HG03442 (cell line): ENCODE measurements around the gene GRB10.

ENCODE experiments used
- ATAC-seq: cut with Tn5 transposase; IDR thresholded peaks from one replicate; pipeline ENCODE4 v1.9.1; 2021; ENCODE audit warnings: mild to moderate bottlenecking, moderate library complexity; ENCODE audit not compliant: unreplicated experiment

The GRB10 gene

GRCh38 chr7:50803359-50804337, 21.0 kb upstream of the GRB10 start:
- ATAC-seq = no peak

- ATAC-seq = no peak
Measured at GRCh38 chr7:50801907-50802306, 19.2 kb upstream of the GRB10 start.

- ATAC-seq = no peak
Measured at GRCh38 chr7:50799873-50800272, 17.2 kb upstream of the GRB10 start.

GRCh38 chr7:50798126-50798525, 15.4 kb upstream of the GRB10 start:
- no peak for ATAC-seq

- ATAC-seq = no peak
Measured at GRCh38 chr7:50795831-50796230, 13.1 kb upstream of the GRB10 start.

- no peak for ATAC-seq
Measured at GRCh38 chr7:50795253-50795652, 12.6 kb upstream of the GRB10 start.

GRCh38 chr7:50793947-50794570, 11.4 kb upstream of the GRB10 start:
- no peak for ATAC-seq

GRCh38 chr7:50793120-50793946, 10.6 kb upstream of the GRB10 start:
- no peak for ATAC-seq

GRCh38 chr7:50792342-50793119, 9.8 kb upstream of the GRB10 start:
- no peak for ATAC-seq

GRCh38 chr7:50791938-50792341, 9.2 kb upstream of the GRB10 start:
- ATAC-seq = no peak

- ATAC-seq = no peak
Measured at GRCh38 chr7:50791363-50791937, 8.8 kb upstream of the GRB10 start.

- no peak for ATAC-seq
Measured at GRCh38 chr7:50790381-50790780, 7.7 kb upstream of the GRB10 start.

GRCh38 chr7:50788382-50788781, 5.7 kb upstream of the GRB10 start:
- ATAC-seq = no peak

GRCh38 chr7:50787825-50788224, 5.1 kb upstream of the GRB10 start:
- ATAC-seq = no peak

- ATAC-seq = no peak
Measured at GRCh38 chr7:50785346-50785745, 2.6 kb upstream of the GRB10 start.

- ATAC-seq = no peak
Measured at GRCh38 chr7:50783801-50784507, 1.3 kb upstream of the GRB10 start.

- no peak for ATAC-seq
Measured at GRCh38 chr7:50783303-50783702, 607 bp upstream of the GRB10 start.

GRCh38 chr7:50781381-50782293, 1.1 kb downstream of the GRB10 start:
- no peak for ATAC-seq

GRCh38 chr7:50780436-50780835, 2.3 kb downstream of the GRB10 start:
- no peak for ATAC-seq
